Stimulated activated CD4-positive, alpha-beta T cell treated with anti-CD3 and anti-CD28 coated beads, Interleukin-1b, Interleukin-23, amount 100 ng/mL, for 1 hour (primary cell): ENCODE measurements around the gene PGC.
A peak's percentile ranks its signal among the peaks of the same experiment; 100 is the strongest.

Source experiments
- DNase-seq, 2 donors: peaks; one replicate each; pipeline ENCODE4 v3.0.0-alpha.2; 2020; ENCODE audit warnings: low read depth in 2 of 2

Gene PGC

DNA sequence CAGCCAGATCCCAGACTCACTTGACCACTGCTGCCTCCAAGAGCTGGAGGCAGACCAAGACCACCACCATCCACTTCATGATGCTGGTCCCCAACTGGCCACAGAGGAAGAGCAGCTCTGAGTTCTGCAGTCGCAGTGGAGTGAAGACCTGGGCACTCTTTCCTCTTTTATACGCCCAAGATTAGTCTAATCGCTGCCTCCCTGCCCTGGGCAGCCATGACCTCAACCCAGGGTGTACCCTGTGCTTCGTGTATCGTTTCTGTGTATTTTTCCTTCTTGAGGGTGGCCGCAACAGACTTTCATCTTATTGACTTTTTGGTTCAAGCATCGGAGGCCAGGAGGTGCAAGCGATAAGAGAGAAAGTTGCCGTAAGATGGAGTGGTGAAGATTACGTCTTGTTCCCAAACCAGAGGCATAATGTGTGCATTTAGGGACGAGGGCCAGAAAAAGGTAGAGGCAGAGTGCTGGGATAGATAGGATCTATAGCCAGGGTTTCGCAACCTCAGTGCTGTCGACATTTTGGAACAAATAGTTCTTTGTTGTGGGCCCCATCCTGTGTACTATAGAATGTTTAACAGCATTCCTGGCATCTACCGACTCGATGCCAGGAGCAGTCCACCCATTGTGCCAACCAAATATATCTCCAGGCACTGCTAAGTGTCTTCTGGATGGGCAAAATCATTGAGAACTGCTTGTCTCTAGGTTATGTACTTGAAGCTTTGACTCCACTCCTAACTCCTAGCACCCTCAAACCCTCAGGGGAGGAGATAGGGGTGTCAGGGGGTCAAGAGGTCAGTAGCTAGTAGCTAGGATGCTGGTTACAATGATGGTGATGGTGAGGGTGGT lies at the start of gene PGC:
PGC (minus strand) TSS at position 142 of the 846 bp plus-strand sequence; CDS start at position 79, 63 bp downstream.
- DNase-seq: no peak

DNA sequence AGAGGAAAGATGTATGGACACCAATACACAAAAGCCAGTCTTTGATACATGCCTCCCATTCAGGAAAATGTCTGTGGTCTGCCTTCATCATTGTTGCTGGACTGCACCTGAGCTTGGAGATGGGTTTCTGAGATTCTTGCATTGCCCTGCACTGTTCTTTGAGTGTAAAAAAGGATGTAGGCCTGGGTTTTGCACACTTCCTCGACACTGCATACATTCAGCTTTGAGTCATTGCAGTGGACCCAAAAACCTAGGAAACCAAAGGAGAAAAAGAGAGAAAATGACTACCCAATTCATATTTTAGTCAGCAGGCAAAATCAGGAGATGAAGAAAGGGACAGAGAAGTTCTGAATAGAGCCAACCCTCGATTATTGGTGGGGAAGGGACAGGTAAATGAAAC lies 49.3 kb upstream of the PGC start:
- DNase-seq: no peak

DNA sequence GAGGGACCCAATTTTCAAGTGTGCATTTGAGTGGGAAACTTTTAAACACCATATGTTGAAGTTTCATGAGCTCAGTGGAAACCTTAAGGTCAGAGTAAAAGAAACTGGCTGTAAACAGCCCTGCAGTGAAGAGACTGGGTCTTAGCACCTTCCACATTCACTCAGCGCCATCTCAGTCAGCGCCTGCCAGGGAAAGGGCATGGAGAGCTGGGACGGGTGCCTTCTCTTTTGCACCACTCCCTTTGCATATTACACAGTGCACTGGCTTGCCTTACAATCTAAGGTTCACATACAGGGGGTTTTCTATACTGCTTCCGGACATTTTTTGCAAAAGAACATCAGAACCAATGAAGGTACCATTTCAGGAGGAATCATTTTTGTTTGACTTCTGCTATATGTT lies 44.8 kb upstream of the PGC start:
- DNase-seq: no peak

DNA sequence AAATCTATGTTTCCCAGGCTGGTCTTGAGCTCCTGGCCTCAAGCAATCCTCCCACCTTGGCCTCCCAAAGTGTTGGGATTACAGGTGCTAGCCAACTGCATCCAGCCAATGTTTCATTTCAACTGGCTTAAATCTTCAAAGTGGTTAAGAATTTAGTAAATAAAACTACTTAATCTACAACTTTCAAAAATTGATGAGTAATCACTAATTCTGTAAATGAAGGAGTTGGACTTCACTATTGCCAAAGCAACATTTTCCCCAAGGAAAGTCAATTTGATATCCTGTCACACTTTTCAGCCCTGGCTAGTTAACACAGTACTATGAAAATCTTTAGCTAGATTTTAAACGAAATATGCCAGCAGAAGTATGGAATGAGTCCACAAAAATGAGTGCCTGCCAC lies 44.1 kb upstream of the PGC start:
- no peak for DNase-seq

DNA sequence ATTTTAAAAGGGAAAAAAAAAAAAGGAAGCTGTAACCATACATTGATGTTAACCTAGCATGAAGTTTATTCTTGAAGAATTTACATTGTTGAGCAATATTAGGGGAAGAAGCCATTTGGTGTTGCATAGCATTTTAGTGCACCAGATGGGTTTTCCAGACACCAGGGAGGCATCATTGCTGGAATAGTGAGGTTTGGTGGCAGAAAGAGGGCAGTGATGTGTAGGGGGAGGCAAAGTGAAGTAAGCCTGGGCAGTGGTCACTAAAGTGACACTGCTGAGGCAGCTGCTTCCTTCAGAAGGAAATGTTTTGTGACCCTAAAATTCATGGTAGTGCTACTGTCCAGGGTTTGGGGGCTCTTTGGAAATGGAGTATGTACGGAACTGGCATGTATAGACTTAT lies 42.8 kb upstream of the PGC start:
- no peak for DNase-seq

DNA sequence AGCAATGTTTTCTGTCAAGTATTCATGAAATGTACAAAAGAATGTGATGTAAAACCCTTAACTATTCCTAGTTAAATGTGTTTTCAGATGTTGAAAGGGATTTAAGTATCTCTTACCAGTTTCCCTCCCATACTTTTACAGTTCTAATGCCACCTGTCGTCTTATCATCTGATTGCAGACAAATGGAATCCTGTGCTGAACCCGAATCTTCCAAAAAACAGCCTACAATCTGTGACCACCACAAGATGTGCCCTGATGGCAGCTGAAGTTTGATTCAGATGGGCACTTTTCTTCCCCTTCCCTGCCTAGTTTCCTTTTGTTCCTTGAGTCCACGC lies 42.2 kb upstream of the PGC start:
- no peak for DNase-seq

DNA sequence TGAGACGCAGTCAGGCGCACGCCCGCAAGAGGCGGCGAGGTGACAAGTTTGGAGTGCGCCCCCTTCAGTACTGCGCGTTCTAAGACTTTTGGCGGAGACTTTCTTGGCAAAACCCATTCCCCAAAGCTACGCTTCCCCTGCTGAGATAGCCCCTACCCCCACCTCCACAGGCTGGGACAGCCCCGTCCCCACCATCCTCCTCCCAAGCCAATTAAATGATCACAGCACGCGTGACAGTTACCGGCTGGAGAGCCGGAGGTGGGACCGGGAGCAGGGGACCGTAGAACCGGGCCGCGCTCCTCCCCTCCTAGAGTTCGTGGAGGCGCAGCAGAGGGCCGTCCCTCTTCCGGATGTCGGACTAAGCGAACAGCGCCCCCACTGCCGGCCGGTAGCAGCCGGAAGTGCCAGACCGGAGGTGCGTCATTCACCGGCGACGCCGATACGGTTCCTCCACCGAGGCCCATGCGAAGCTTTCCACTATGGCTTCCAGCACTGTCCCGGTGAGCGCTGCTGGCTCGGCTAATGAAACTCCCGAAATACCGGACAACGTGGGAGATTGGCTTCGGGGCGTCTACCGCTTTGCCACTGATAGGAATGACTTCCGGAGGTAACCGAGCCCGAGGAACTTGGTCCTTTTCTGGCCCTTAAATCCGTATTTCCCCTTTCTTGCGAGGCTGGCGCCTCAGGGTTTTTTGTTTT lies 40.2 kb upstream of the PGC start, which contains the start of gene TOMM6:
TOMM6 (plus strand) TSS at position 476 of the 699 bp plus-strand sequence; CDS start at position 480, 4 bp downstream.
- DNase-seq: peak; percentile 85 to 90

DNA sequence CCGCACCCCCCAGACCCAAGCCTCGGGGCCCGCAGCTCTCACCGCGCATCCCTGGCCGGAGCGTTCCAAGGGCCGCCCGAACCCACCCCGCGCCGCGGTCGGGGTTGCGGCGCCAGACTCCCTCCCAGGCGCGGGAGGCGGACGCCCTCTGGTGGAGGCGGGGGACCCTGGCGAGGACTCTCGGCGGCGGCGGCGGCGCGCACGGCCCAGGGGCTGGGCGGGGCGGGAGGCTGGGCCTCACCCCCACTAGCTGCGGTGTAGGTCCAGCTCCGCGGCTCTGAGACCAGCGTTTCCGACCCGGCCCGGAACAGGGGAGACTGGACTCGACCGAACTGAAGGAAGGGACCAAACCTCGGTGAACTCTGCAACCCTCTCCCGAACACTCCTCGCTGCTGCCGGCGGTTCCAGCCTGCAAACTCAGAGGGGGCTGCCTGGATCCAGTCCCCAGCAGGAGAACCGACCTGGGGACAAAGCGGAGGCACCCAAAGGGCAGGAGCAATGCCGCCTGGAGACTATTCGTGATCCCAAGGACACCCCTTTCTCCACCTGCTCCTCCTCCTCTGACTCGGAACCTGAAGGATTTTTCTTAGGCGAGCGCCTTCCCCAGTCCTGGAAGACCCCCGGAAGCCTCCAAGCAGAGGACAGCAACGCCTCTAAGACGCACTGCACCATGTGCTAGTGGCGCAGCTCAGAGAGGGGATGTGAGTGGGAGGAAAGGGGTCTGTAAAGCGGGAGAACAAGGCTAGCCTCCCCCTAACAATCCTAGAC lies 39.4 kb upstream of the PGC start:
- peak; percentile 66 to 75 for DNase-seq

DNA sequence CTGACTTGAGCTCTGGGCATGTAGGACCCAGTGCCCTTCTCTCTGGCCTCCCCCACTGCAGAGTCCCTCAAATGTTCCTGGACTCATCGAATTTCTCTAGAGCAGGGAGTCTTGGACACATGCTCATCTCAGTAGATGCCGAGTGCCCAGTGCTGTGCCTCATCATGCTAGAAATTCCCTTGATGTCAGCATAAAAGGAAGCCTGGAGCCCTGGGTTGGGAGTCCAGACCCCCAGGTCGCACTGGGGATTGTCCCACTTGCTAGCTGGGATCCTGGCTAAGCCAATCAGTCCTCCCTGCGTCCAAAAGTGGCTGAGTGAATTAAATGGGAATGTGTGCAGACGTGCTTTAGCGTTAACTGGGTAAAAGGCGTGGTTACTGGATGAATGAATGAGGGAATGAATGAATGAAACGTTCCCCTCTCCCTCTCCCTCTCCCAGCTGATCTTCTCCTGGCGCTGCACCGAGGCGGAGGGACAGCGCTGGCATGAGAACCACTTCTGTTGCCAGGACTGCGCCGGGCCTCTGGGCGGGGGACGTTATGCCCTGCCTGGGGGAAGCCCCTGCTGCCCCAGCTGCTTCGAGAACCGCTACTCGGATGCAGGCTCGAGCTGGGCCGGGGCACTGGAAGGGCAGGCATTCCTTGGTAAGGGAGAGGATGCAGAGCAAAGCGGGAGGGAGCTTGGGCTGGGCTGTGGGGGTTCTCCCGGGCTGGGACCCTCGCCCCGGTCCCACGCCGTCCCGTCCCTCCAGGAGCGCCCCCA lies 38.7 kb upstream of the PGC start:
- DNase-seq: no peak

DNA sequence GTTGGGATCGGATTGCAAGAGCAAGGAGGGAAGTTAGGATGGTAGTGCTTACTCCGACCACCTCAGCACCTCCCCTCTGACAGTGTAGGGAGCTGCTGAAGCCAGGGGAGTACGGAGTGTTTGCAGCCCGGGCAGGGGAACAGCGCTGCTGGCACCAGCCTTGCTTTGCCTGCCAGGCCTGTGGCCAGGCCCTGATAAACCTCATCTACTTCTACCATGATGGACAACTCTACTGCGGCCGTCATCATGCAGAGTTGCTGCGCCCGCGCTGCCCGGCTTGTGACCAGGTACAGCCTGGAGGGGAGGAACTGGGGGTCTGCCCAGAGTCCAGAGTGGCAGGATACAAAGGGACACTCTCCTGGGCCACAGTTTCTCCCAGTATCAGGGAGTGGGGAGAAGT lies 38.1 kb upstream of the PGC start:
- DNase-seq: no peak

DNA sequence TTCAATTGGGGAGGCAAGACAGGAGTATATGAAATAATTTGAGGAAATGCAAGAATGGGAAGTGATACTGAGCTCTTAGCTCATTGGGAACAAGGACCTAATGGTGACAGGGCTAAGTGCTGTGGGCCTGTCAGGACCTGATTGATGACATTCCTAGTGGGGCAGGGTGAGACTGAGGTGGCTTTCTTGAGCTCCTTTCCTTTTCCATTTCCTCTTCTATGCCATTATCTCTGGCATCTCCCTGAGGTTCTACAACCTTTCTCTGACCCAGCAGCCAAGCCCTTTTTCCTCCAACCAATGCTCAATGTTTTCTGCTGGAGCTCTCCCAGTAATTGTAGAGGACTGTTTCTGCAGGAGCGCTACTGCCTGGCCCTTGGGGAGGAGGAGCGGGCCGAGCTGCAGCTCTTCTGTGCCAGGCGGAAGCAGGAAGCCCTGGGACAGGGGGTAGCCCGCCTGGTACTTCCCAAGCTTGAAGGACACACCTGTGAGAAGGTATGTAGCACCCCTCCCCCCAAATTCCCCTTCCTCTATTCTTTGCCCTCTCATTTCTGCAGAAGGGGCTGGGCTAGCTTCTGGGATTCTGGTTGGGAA lies 37.5 kb upstream of the PGC start:
- DNase-seq: no peak

DNA sequence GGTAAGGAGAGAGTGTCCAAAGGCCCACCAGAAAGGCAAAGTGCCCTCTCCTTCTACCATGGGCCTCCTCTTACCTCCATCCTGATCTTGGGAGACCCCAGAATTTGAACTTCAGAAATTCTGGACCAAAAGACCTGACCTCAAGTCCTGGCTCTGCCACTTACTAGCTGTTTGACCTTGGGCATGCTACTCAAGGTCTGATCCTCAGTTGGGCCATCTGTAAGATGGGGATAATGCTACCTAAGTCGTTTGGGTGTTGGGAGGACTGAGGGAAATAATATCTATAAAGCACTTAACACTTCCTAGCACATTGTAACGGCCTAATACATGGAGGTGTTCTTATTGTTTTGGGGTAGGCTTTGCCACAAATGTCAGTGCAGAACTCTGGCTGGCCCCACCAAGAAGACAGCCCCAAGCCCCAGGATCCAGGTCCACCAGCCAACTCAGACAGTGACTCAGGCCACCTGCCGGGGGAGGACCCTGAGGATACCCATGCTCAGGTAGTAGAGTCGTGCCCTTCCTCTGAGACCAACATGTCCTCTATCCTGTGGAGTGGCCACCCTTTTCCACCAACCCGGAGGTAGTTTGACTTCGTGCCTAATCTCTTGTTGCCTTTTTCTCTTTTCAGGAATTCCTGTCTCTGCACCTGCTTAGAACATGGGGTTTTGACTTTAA lies 36.0 kb upstream of the PGC start:
- DNase-seq: no peak

DNA sequence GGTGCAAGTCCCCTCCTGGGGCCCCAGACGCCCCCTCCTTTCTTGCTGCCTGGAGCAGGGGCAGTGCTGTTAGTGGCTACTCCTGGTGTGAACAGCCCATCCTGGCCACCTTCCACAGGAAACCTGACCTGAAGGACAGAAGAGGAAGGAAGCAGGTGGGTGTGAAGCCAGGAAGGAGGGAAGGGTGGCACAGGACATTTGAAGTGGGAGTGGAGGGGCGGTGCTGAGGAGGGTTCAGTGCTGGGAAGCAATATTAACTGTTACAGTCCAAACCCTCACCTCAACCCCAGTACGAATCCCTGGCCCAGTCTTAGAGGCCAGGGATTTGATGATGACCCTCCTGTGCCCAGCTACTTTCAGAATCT lies 34.2 kb upstream of the PGC start:
- no peak for DNase-seq

DNA sequence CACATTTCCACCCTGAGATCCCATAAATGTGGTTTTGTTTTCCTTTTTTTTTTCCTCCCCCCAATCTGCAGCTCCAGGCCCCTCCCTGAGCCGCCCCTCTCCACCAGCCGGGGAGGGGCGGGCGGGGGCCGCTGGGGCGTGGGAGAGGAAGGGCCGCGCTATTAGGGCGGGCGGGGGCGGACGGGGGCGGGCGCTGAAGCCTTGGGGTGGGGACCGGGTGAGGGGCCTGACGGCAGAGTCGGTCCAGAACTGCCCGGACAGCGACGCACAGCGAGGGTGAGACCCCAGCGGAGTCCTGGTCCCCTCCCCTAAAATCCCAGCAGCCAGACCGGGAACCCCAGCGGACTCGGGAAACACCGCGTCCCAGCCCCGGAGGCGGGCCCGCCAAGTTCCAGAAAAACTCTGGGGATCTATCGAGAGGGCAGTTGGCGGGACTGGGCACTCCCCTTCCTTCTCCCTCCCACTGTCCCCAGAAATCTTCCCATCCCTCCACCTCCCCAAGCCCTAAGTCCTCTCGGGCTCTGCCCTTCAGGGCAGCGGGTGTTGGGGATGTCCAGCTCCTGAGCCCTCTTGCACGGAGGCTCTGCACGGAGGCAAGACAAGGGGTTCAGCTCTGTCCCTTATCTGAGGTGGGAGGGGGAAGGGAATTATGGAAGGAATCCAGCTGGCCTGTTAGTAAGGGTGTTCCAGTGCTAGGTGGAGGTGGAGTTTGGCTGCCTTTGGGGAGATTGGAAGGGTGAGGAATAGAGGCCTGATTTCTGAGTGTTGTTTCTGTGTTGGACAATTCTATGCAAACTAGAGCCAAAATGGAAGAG lies 33.6 kb upstream of the PGC start, which contains the start of gene PRICKLE4:
PRICKLE4 (plus strand) TSS at position 232 of the 815 bp plus-strand sequence. CDS start 2,692 bp downstream, outside the sequence.
- no peak for DNase-seq

DNA sequence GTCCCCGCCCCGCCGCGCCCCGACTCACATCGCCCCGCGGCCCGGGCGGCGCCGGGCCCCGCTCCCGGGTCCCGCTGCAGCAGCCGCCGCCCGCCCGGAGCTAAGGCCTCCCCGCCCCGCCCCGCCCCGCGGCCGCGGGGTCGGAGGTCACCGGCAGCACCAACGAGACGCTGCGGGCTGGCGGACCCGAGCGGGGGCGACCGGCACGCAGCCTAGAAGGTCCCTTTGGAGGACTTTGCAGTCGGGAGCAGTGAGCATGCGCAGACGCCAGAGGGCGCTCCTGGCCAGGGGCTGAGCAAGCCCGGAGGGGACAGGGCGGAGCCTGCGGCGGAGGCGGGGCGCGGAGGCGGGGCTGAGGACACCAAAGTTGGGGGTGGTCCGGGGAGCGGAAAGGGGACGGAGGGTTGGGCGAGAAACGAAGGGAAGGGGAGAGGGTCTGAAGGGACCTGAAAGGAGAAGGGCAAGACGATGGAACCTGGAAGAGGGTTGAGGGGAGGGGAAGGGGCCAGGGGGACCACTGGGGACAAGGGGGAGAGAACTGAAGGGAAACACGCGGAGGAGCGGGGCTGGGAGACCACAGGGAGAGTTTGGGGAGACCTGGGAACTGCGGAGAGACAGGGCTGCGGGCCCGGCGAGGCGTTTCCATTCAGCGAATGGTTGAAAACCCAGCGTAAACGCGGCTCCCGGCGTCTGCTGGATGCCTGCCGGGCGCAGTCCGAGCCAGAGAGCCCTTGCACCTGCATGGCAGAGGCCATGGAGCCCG lies 32.8 kb upstream of the PGC start, which contains the start of gene FRS3:
FRS3 (minus strand) TSS at position 113 of the 763 bp plus-strand sequence. CDS start 2,913 bp downstream, outside the sequence.
- peak; percentile 99 to 100 for DNase-seq

DNA sequence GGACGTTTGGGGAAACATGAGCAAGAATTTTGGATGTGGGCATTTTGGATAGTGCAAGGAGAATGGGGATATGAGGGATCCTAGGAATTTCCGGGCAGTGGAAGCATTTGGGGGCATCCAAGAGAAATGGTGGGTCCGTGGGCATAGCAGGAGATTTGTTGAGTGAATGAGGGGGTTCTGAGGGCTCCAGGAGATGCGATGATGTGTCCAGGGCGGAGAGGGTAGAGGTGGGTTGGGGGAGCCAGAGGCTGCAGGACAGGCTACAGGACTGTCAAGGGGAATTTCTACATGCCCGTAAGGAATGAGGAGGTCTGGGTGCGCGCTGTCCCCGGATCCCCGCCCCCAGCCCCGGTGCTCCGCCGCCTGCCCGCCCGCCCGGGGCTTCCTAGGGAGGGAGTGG lies 32.1 kb upstream of the PGC start:
- DNase-seq: no peak

DNA sequence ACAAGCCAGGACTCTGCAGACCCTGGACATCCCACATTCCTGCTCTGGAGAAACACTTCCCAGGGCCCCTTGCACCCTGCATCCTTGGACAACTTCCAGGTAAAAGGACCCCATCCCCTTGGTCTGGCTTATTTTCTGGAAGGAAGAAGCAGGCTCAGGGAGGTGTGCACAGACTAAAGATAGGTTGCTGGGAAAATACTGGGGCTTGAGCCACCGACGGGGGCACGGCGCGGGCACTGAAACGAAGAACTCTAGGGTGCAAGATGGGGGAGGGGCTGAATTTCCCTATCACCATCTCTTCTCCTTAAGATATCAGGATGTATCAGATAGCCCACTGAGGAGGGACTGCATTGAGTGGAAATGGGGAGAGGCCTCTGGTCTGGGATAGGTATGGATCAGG lies 31.7 kb upstream of the PGC start:
- DNase-seq: no peak

DNA sequence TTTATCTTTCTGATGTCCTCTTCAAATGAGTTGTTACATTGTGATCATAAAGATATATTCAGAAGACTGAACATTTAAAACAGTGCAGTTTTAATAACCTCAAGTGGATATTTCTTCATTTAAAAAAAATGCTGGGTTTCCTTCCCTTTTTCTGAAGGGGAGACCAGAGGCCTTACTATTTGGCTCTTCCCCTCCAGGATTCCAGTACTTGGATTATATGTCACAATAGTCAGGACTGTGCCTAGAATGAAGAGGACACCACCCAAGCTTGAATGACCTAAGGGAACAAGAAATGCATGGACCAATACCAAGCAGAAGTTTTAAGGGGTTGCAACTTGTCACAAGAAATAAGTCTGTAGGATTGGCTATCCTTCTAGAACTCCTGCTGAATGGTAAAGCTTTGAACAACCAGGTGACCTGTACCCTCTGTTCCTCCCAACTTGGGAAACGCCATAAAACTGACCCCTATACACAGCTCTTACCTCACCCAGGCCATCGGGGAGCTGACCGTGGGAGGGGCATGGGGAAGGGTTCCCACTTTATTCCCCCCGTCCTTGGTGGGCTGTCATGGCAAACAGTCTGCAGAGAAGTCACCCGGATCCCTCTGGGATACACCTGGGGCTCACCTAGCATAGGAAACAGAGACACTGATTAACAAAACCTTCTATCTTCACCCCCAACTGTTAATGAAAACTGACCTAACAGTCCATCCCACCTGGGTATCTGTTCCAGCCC lies 30.5 kb upstream of the PGC start:
- DNase-seq: no peak
